Erythroblast (primary cell): ENCODE results near the gene OR7C2.

ENCODE experiments used
- GATA1 ChIP-seq: IDR thresholded peaks from 2 replicates; pipeline ENCODE4 v1.6.1; 2011; ENCODE audit warnings: low read depth, mild to moderate bottlenecking, control low read depth, low read length, moderate library complexity
- POLR2A ChIP-seq: IDR thresholded peaks from 2 replicates; pipeline ENCODE4 v1.6.1; 2011; ENCODE audit warnings: mild to moderate bottlenecking, low read length

DNA sequence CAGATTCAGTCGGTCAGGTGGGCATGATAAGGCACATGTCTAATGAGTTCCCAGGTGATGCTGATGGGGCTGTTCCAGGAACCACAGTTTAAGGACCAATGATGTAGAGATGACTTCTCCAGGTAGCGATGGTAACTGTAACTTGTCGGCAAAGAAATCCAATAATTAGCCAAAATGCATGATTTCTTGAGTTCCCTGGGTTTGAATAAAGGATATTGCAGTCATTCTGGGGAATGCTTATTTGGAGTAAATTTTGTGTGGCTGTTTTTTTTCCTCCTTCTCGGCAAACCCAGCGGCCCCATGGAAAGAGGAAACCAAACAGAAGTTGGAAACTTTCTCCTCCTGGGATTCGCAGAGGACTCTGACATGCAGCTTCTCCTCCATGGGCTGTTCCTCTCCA, at the start of gene OR7C2:
- TF ChIP-seq POLR2A (no peak), GATA1 (no peak)
